Ammon's horn (tissue), 1 donor: Measurements from ENCODE around the gene DHH.

Experiments
- DNase-seq: peaks from one replicate; pipeline ENCODE4 v3.0.0-alpha.2; 2016; ENCODE audit warnings: low spot score

Gene DHH

DNA sequence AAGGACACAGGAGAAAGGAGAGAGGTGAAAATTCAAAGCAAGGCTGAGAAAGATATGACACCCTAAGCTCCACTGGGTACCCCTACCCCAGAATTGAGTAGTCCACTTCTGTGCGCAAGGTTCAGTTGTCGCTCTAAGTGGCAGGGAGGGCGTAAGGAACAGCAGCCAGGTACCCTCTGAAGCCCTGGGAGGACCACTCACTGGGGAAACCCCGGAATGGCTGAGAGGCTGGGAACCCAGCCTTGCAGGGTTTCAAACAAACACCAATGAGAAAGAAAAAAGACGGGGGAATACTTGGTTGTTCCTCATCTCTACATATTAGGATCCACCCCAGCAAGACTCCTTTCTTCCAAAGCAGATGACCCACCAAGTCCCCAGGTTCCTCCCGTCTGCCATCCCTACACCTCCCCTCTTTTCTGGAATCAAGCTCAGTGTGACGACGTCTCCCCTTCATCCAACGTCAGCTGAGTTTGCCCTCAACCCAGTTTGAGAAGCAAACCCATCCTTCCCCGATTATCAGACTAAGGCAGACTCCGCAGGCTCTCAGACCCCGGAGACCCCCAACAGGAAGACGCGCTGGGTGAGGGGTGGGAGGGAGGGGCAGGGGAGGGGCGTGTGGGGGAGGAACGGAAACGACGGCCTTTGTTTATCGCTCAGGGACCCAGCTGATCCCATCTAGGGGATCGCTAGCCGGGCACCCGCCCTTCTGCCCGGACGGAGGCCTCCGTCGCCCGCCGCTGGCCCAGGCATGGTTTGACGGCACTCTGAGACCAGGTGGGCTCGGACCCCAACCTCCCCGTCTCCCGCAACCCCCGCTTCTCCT is 15.3 kb upstream of the DHH start:
- DNase-seq: peak; percentile 27

GRCh38 chr12:49108958-49109404 is 14.4 kb upstream of the DHH start:
- peak; percentile 58 for DNase-seq

DNA sequence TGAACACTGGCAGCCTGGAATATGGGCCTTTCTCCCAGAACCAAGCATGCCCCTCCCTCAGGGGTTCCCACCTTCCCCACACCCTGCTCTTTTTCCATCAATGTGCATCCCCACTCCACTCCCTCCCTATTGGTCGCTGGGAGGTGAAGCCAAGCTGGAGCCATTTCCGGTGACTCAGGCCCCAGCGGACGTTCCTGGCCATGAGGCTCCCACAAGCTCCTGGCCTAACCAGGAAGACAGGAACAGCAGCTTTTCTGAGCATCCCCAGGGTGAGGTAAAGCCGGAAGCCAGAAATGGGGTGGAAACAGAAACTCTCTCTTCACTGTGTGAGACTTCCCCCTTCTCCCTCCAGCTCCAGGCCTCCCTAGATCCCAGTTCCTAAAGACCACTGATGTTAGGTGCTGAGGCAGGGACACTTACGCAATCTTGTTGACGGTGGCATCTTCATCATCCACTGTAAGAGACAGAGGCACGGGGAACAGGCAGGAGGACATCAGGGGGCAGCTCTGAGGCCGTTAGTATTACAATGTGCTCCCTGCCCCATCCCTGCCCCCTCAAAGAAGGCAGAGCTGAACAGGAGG is 11.0 kb upstream of the DHH start:
- no peak for DNase-seq

GRCh38 chr12:49104822-49105221 is 10.2 kb upstream of the DHH start:
- no peak for DNase-seq

- DNase-seq: no peak
Observed at GRCh38 chr12:49100380-49100779, 5.8 kb upstream of the DHH start.

GRCh38 chr12:49098703-49099102 is 4.1 kb upstream of the DHH start:
- no peak for DNase-seq

- peak; percentile 57 for DNase-seq
Observed at GRCh38 chr12:49098035-49098451, 3.4 kb upstream of the DHH start.

DNA sequence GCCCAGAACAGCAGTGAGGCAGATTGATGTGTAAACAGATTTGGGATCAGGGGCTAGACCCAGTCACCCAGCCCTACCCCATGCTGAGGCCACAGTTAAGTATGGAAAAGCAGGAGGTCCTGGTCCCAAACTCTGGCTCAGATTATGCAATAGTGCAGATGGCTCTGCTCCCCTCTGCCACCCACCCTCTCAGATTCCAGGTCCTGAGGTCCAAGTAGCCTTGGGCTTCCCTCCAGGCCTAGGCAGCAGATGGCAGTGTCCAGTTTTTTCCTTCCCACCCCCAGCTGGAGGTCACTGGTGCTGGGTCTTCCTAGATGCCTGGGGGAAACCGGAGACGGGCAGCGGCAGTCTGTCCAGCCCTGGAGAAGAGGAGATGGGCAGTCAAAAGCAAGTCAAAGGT is 2.8 kb upstream of the DHH start:
- DNase-seq: no peak

DNA sequence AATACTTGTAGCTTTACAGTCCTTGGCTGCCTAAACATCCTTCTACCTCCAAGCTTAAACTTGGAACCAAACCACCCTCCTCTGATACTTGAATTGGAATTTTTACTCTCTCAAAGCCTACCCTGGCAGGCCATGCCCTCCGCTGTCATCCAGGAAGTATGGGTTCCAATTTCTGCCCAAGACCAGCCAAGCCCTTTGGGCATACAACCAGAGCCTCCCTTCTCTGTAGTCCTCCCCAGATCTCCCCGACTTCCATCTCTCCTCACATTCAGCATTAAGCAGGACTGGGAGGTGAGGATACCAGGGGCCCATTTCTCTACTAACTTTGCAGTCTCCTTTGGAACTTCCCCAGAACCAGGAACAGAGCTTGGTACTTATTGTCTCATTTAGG is 369 bp upstream of the DHH start:
- no peak for DNase-seq

- no peak for DNase-seq
Observed at GRCh38 chr12:49093792-49094159, 825 bp downstream of the DHH start.

DNA sequence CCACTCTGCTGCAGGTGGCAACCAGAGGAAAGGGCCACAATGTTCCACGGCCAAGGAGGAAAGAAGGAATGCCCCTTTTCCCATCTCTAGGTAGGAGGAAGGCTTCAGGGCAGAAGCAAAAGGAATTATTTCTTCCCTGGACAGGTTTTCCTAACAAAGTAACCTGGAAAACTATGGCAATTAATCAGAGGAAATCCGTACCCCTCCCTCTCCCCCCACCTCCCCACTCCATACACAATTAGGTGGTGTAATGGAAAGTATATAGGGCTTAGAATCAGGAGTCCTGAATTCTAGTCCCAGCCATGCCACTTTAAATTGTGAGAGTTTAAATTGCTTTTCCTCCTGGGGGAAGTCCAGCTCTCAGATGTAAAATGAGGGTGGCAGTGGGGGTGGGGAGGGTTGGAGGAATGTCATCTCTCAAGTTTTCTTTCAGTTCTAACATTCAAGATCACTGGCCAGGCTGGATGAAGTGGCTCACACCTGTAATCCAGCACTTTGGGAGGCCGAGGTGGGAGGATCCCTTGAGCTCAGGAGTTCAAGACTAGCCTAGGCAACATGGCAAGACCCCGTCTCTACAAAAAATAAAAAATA is 1.7 kb downstream of the DHH start:
- no peak for DNase-seq

DNA sequence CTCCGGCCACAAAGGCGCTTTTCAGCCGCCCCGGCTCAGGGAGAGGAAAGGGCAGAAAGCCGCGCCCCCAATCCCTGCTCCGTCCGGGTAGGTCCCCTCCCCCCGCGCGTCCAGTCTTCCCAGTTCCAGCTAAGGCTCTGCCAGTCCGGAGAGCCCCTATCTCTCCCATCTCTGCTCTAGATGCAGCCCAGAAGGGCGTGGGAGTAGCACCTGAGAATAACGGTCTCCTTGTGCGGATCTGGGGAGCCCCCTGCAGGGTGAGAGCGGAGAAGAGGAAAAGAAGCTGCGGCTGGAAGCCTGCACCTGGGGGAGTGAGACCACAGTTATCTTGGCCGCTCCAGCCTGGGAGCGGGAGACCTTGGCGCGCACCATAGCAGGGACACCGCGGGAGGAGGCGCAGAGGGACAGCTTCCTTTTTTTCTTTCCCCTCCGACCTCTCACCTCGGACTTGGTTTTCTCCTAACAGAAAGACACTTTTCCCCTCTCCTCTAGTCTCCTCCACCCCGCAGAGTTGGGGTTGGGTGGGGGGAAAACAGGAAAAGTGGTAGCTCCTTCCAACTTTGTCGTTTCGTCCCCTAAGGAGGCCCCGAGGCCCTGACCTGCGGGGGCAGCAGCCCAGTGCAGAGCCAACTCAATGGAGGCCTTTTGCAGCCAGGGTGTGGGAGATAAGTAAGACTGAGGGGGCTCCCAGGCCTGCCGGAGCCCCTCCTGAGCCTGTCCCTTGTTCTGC is 2.4 kb downstream of the DHH start:
- DNase-seq: no peak

DNA sequence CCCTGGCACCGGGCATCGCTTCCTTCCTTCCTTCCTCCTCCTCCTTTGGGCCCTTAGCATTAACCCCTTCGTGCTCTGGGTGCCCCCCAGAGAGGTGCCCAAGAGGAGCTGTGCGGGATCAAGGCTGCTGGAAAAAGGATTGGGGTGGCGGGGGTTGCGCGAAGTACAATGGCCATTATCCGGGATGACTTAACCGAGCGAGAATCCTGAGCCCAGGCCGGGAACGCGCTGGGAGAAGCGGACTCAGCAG is 2.8 kb downstream of the DHH start:
- no peak for DNase-seq

- no peak for DNase-seq
Observed at GRCh38 chr12:49091056-49091835, 3.4 kb downstream of the DHH start.

DNA sequence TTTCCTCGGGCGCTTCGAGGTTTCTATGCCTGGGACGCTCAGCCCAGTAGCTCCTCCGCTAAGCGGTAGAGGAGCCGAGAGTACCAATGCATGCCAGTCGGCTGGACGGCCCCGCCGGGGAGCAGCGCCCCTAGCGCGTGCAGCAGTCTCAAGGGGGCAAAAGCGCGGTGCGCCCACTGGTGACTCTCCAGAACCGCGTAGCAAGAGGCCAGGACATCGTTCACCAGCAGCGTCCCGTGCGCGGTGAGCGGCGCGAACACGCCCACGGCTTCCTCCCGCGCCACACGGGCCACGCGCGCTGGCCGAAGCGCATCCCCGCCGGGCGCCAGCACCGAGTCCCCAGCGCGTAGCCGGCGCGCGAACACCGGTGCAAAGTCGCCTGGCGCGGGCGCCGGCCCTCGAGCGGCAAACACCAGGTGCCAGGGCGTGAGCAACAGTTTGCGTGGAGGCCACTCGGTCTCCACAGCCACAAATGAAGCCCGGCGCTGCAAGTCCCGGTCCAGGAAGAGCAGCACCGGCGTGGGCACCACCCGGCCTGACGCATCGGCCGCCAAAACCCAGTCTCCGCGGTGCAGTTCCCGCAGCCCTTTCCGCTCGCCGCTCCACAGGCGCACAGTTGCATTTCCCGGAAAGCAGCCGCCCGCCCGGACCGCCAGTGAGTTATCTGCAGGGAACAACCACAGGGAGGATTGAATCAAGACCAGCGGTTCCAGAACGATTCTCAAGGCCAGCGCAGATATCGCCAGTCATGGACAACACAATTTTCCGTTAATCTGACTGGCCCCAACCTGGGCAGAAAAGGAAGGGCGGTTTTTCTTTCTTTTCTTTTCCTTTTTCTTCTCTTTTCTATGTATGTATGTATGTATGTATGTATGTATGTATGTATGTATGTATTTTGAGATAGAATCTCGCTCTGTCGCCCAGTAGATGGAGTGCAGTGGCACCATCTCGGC is 4.5 kb downstream of the DHH start:
- DNase-seq: no peak

GRCh38 chr12:49088932-49089330 is 5.7 kb downstream of the DHH start:
- no peak for DNase-seq

GRCh38 chr12:49088150-49088931 is 6.3 kb downstream of the DHH start:
- peak; percentile 95 for DNase-seq

- DNase-seq: no peak
Observed at GRCh38 chr12:49086116-49086515, 8.5 kb downstream of the DHH start.

DNA sequence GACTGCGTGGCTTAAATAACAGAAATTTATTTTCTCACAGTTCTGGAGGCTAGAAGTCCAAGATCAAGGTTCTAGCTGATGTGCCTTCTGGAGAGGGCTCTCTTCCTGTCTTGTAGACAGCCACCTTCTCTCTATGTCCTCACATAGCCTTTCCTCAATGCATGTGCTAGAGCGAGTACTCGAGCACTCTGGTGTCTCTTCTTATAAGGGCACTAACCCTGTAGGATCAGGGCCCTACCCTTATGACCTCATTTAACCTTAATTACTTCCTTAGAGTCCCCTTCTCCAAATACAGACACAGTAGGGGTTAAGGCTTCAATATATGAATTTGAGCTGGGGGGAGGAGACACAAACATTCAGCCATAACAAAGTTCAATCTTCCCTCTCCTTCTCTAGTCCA is 10.2 kb downstream of the DHH start:
- no peak for DNase-seq

GRCh38 chr12:49079793-49080192 is 14.8 kb downstream of the DHH start:
- DNase-seq: no peak
